ENCODE data around the gene MBOAT1.

MBOAT1 gene

GRCh38 chr6:20205722-20206161, 6.5 kb downstream of the MBOAT1 start:
- Histone ChIP-seq H3K27ac (ENCODE audit: low read depth, low read length) (no peak overlapping the region), H3K4me3 (ENCODE audit: low read depth in 1 of 5, low read length in 5 of 5) (no peak overlapping the region), H3K9ac (ENCODE audit: low read length in 5 of 5) (no peak overlapping the region), H3K27me3 (ENCODE audit: control insufficient read depth in 5 of 5, insufficient read depth in 4 of 5, low read length in 5 of 5) (no peaks in the 10 kb centered on the region), H3K4me1 (ENCODE audit: control insufficient read depth in 5 of 5, insufficient read depth in 5 of 5, low read length in 5 of 5) (peaks cover 0 to 35% (median 28%) of the 10 kb centered on the region in 5 donors), H3K36me3 (ENCODE audit: control insufficient read depth in 5 of 5, insufficient read depth in 5 of 5, low read length in 5 of 5) (no peaks in the 10 kb centered on the region), H3K9me3 (ENCODE audit: control insufficient read depth in 5 of 5, low read length in 5 of 5) (no peaks in the 10 kb centered on the region)

GRCh38 chr6:20204512-20204894, 7.8 kb downstream of the MBOAT1 start:
- no peaks in the 10 kb centered on the region for H3K9me3 ChIP-seq (ENCODE audit: control insufficient read depth in 5 of 5, low read length in 5 of 5)
- H3K4me3 ChIP-seq (ENCODE audit: low read depth in 1 of 5, low read length in 5 of 5): no peak overlapping the region
- H3K9ac ChIP-seq (ENCODE audit: low read length in 5 of 5): peak overlapping the region in 1 of 5 donors; percentile 53
- peaks cover 0 to 24% (median 19%) of the 10 kb centered on the region in 5 donors for H3K4me1 ChIP-seq (ENCODE audit: control insufficient read depth in 5 of 5, insufficient read depth in 5 of 5, low read length in 5 of 5)
- H3K27ac ChIP-seq (ENCODE audit: low read depth, low read length): no peak overlapping the region
- no peaks in the 10 kb centered on the region for H3K36me3 ChIP-seq (ENCODE audit: control insufficient read depth in 5 of 5, insufficient read depth in 5 of 5, low read length in 5 of 5)
- no peaks in the 10 kb centered on the region for H3K27me3 ChIP-seq (ENCODE audit: control insufficient read depth in 5 of 5, insufficient read depth in 4 of 5, low read length in 5 of 5)

- H3K27ac ChIP-seq (ENCODE audit: low read depth, low read length): no peak overlapping the region
- no peaks in the 10 kb centered on the region for H3K9me3 ChIP-seq (ENCODE audit: control insufficient read depth in 5 of 5, low read length in 5 of 5)
- peak overlapping the region in 1 of 5 donors; percentile 53 for H3K9ac ChIP-seq (ENCODE audit: low read length in 5 of 5)
- peaks cover 0 to 27% (median 21%) of the 10 kb centered on the region in 5 donors for H3K4me1 ChIP-seq (ENCODE audit: control insufficient read depth in 5 of 5, insufficient read depth in 5 of 5, low read length in 5 of 5)
- no peaks in the 10 kb centered on the region for H3K27me3 ChIP-seq (ENCODE audit: control insufficient read depth in 5 of 5, insufficient read depth in 4 of 5, low read length in 5 of 5)
- H3K36me3 ChIP-seq (ENCODE audit: control insufficient read depth in 5 of 5, insufficient read depth in 5 of 5, low read length in 5 of 5): no peaks in the 10 kb centered on the region
- no peak overlapping the region for H3K4me3 ChIP-seq (ENCODE audit: low read depth in 1 of 5, low read length in 5 of 5)
Observed at GRCh38 chr6:20203561-20204511, 8.4 kb downstream of the MBOAT1 start.

DNA sequence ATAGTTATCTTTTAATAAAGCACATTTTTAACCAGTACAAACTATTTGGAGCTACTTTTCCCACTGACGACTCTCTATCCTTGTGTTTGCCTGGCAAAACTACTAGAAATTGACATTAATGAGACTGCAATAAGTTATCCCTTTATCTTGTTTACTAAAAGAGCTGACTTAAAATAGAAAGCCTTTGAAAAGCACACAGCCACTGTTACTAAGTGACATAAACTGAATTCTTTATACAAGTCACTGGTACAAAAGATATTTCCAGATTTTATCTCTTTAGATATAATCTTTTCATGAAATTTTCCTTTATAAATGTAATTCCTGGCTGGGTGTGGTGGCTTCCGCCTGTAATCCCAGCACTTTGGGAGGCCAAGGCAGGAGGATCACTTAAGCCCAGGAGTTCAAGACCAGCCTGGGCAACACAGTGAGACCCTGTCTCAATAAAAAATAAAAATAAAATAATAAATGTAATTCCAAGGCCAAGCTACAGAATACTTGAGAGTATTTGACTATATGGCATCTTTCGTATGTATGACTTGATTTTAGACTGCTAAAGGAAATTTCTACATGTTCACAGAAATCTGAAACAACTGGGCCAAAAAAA, 9.5 kb downstream of the MBOAT1 start:
- H3K4me1 ChIP-seq (ENCODE audit: control insufficient read depth in 5 of 5, insufficient read depth in 5 of 5, low read length in 5 of 5): peaks cover 0 to 34% (median 25%) of the 10 kb centered on the region in 5 donors
- H3K9me3 ChIP-seq (ENCODE audit: control insufficient read depth in 5 of 5, low read length in 5 of 5): no peaks in the 10 kb centered on the region
- no peak overlapping the region for H3K9ac ChIP-seq (ENCODE audit: low read length in 5 of 5)
- H3K27ac ChIP-seq (ENCODE audit: low read depth, low read length): no peak overlapping the region
- no peak overlapping the region for H3K4me3 ChIP-seq (ENCODE audit: low read depth in 1 of 5, low read length in 5 of 5)
- no peaks in the 10 kb centered on the region for H3K36me3 ChIP-seq (ENCODE audit: control insufficient read depth in 5 of 5, insufficient read depth in 5 of 5, low read length in 5 of 5)
- no peaks in the 10 kb centered on the region for H3K27me3 ChIP-seq (ENCODE audit: control insufficient read depth in 5 of 5, insufficient read depth in 4 of 5, low read length in 5 of 5)

- no peak overlapping the region for H3K9ac ChIP-seq (ENCODE audit: low read length in 5 of 5)
- peaks cover 0 to 34% (median 27%) of the 10 kb centered on the region in 5 donors for H3K4me1 ChIP-seq (ENCODE audit: control insufficient read depth in 5 of 5, insufficient read depth in 5 of 5, low read length in 5 of 5)
- H3K27ac ChIP-seq (ENCODE audit: low read depth, low read length): no peak overlapping the region
- H3K9me3 ChIP-seq (ENCODE audit: control insufficient read depth in 5 of 5, low read length in 5 of 5): no peaks in the 10 kb centered on the region
- H3K4me3 ChIP-seq (ENCODE audit: low read depth in 1 of 5, low read length in 5 of 5): no peak overlapping the region
- H3K36me3 ChIP-seq (ENCODE audit: control insufficient read depth in 5 of 5, insufficient read depth in 5 of 5, low read length in 5 of 5): no peaks in the 10 kb centered on the region
- no peaks in the 10 kb centered on the region for H3K27me3 ChIP-seq (ENCODE audit: control insufficient read depth in 5 of 5, insufficient read depth in 4 of 5, low read length in 5 of 5)
Observed at GRCh38 chr6:20202324-20202658, 10.0 kb downstream of the MBOAT1 start.

DNA sequence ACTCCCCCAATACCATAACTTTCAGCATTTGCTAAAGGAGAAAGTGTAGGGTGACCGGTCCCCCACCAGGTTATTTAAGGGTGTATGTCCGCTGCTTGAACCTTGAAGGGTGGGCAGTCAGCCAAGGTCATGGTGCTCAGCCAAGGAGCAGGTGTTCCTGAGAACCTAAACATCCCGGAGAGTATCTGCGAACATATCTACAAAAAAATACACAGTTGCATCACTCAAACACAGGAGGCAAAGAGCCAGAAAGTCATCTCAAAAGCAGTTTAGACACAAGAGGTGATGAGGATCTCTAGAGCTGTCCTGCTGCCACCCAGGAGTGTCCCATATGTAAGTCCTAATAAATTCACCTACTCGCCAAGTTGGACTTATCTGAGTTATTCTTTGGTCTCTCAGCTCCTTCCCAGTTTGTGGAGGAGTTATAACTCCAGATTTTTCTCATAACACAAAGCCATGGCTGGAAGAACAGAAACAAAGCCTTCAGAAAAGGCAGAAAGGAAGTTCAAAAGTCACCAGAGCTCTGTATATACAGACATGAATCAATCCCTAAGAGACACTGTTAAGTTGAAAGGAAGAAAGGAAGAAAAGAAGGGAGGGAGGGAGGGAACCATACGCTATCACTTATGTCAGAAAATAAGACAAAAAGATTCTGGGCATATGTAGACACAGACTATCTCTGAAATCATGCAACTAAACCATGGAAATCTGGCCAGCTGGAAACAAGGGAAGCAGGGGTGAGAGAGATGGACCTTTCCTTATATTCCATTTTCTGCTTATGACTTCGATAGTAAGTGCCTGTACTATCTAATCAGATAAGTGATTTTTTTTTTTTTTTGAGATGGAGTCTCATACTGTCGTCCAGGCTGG, 11.3 kb downstream of the MBOAT1 start:
- H3K4me1 ChIP-seq (ENCODE audit: control insufficient read depth in 5 of 5, insufficient read depth in 5 of 5, low read length in 5 of 5): peaks cover 0 to 27% (median 21%) of the 10 kb centered on the region in 5 donors

DNA sequence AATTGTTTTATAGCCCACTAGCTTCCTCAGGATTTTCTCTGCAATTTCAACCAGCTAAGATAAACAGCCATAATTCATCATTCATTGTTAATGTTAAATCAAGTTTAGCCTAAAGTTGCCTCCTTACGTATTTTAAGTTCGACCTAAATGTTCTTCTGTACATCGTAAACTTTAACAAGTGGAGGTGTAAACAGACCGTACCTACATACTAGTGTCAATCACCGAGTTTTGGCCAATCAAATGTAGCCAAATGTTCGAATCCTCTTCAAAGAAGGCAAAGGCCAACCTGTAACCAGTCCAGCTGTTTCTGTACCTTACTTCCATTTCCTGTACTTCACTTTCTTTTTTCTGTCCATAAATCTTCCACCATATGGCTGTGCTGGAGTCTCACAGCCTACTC, 13.5 kb downstream of the MBOAT1 start:
- H3K27ac ChIP-seq (ENCODE audit: low read depth, low read length): peak overlapping the region; percentile 5
- no peak overlapping the region for H3K9ac ChIP-seq (ENCODE audit: low read length in 5 of 5)
- H3K36me3 ChIP-seq (ENCODE audit: control insufficient read depth in 5 of 5, insufficient read depth in 5 of 5, low read length in 5 of 5): no peaks in the 10 kb centered on the region
- no peaks in the 10 kb centered on the region for H3K27me3 ChIP-seq (ENCODE audit: control insufficient read depth in 5 of 5, insufficient read depth in 4 of 5, low read length in 5 of 5)
- H3K9me3 ChIP-seq (ENCODE audit: control insufficient read depth in 5 of 5, low read length in 5 of 5): no peaks in the 10 kb centered on the region
- H3K4me1 ChIP-seq (ENCODE audit: control insufficient read depth in 5 of 5, insufficient read depth in 5 of 5, low read length in 5 of 5): peaks cover 0 to 17% (median 9%) of the 10 kb centered on the region in 5 donors
- H3K4me3 ChIP-seq (ENCODE audit: low read depth in 1 of 5, low read length in 5 of 5): peak overlapping the region in 1 of 5 donors; percentile 19

More for the DNA sequence above, 11.3 kb downstream of the MBOAT1 start:
- Histone ChIP-seq H3K9ac (ENCODE audit: low read length in 5 of 5) (no peak overlapping the region), H3K27ac (ENCODE audit: low read depth, low read length) (no peak overlapping the region), H3K27me3 (ENCODE audit: control insufficient read depth in 5 of 5, insufficient read depth in 4 of 5, low read length in 5 of 5) (no peaks in the 10 kb centered on the region), H3K9me3 (ENCODE audit: control insufficient read depth in 5 of 5, low read length in 5 of 5) (no peaks in the 10 kb centered on the region), H3K36me3 (ENCODE audit: control insufficient read depth in 5 of 5, insufficient read depth in 5 of 5, low read length in 5 of 5) (no peaks in the 10 kb centered on the region), H3K4me3 (ENCODE audit: low read depth in 1 of 5, low read length in 5 of 5) (no peak overlapping the region)

GRCh38 chr6:20198156-20198774, 14.0 kb downstream of the MBOAT1 start:
- H3K4me3 ChIP-seq (ENCODE audit: low read depth in 1 of 5, low read length in 5 of 5): peak overlapping the region in 1 of 5 donors; percentile 9
- no peaks in the 10 kb centered on the region for H3K9me3 ChIP-seq (ENCODE audit: control insufficient read depth in 5 of 5, low read length in 5 of 5)
- peak overlapping the region; percentile 5 for H3K27ac ChIP-seq (ENCODE audit: low read depth, low read length)

DNA sequence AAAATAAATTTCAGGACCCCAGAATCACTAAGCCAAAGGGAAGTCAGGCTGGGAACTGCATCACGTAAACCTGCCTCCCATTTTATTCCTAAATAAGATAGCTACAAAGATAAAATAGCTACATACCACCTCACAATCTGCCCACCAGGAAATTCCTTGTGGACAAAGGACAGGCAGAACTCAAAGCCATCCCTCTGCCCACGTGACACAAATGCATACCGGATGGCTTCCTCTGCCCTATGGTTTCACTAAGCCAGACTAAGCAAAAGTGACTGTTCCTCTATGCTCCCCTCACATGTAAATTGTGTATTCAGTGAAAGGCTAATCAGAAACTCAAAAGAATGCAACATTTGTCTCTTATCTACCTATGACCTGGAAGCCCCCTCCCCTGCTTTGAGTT, 15.0 kb downstream of the MBOAT1 start:
- H3K9ac ChIP-seq (ENCODE audit: low read length in 5 of 5): no peak overlapping the region
- no peak overlapping the region for H3K27ac ChIP-seq (ENCODE audit: low read depth, low read length)
- peaks cover 0 to 17% (median 9%) of the 10 kb centered on the region in 5 donors for H3K4me1 ChIP-seq (ENCODE audit: control insufficient read depth in 5 of 5, insufficient read depth in 5 of 5, low read length in 5 of 5)
- H3K27me3 ChIP-seq (ENCODE audit: control insufficient read depth in 5 of 5, insufficient read depth in 4 of 5, low read length in 5 of 5): no peaks in the 10 kb centered on the region
- H3K4me3 ChIP-seq (ENCODE audit: low read depth in 1 of 5, low read length in 5 of 5): no peak overlapping the region
- H3K9me3 ChIP-seq (ENCODE audit: control insufficient read depth in 5 of 5, low read length in 5 of 5): no peaks in the 10 kb centered on the region
- no peaks in the 10 kb centered on the region for H3K36me3 ChIP-seq (ENCODE audit: control insufficient read depth in 5 of 5, insufficient read depth in 5 of 5, low read length in 5 of 5)

More at GRCh38 chr6:20198156-20198774, 14.0 kb downstream of the MBOAT1 start:
- H3K36me3 ChIP-seq (ENCODE audit: control insufficient read depth in 5 of 5, insufficient read depth in 5 of 5, low read length in 5 of 5): no peaks in the 10 kb centered on the region
- H3K27me3 ChIP-seq (ENCODE audit: control insufficient read depth in 5 of 5, insufficient read depth in 4 of 5, low read length in 5 of 5): no peaks in the 10 kb centered on the region
- H3K9ac ChIP-seq (ENCODE audit: low read length in 5 of 5): no peak overlapping the region
- H3K4me1 ChIP-seq (ENCODE audit: control insufficient read depth in 5 of 5, insufficient read depth in 5 of 5, low read length in 5 of 5): peaks cover 0 to 17% (median 9%) of the 10 kb centered on the region in 5 donors

All from subcutaneous abdominal adipose tissue (tissue), 5 donors.